Neural progenitor cell (in vitro differentiated cells): ENCODE data around the gene NBEAL1.

ENCODE experiments used
- EZH2 ChIP-seq: fragments of 200-600 bp; sonication (generic); IDR thresholded peaks from 2 replicates; pipeline ENCODE4 v1.6.1; 2017; ENCODE audit warnings: antibody characterized with exemption, mild to moderate bottlenecking, moderate library complexity
- EZH2phosphoT487 ChIP-seq: fragments of 200-600 bp; sonication (generic); IDR thresholded peaks from 2 replicates; pipeline ENCODE4 v1.6.1; 2017; ENCODE audit warnings: antibody characterized with exemption
- TF ChIP-seq, protein P1 (sequence below): fragments of 200-600 bp; sonication (generic); IDR thresholded peaks from 2 replicates; pipeline ENCODE4 v1.5.1; 2017; ENCODE audit warnings: antibody characterized with exemption, mild to moderate bottlenecking

DNA sequence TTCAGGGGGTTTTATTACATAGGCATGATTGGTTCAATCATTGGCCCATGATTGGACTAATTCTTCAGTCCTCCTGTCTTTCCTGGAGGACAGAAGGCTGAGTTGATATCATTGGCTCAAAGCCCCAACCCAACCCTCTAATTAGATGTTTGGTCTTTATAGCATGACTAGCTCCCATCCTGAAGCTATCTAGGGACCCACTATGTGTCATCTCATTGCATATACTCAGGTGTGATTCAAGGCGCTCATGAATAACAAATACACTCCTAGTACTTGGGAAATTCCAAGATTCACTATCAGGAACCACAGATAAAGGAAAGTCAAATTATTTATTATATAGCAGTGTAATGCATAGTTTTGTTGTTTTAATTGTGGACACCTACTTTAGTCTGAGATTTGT is 24.9 kb upstream of the NBEAL1 start:
- TF ChIP-seq EZH2phosphoT487, result no peak
- TF ChIP-seq, protein P1, sequence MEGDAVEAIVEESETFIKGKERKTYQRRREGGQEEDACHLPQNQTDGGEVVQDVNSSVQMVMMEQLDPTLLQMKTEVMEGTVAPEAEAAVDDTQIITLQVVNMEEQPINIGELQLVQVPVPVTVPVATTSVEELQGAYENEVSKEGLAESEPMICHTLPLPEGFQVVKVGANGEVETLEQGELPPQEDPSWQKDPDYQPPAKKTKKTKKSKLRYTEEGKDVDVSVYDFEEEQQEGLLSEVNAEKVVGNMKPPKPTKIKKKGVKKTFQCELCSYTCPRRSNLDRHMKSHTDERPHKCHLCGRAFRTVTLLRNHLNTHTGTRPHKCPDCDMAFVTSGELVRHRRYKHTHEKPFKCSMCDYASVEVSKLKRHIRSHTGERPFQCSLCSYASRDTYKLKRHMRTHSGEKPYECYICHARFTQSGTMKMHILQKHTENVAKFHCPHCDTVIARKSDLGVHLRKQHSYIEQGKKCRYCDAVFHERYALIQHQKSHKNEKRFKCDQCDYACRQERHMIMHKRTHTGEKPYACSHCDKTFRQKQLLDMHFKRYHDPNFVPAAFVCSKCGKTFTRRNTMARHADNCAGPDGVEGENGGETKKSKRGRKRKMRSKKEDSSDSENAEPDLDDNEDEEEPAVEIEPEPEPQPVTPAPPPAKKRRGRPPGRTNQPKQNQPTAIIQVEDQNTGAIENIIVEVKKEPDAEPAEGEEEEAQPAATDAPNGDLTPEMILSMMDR, result no peak
- no peak for TF ChIP-seq EZH2
